IPS-15b (cell line): ENCODE data around the gene DET1.
"Not testable (repeated sequence)": the region's sequence is repeated elsewhere in the genome, so short reads cannot be mapped to it uniquely, and the experiment has no call there.

Source experiments
- H3K27me3 ChIP-seq: one replicate; pipeline ENCODE4 v1.6.1; 2013; ENCODE audit warnings: low read length; ENCODE audit not compliant: control insufficient read depth, insufficient read depth
- H3K36me3 ChIP-seq: one replicate; pipeline ENCODE4 v1.6.1; 2013; ENCODE audit warnings: low read length; ENCODE audit not compliant: control insufficient read depth, insufficient read depth
- H3K4me1 ChIP-seq: one replicate; pipeline ENCODE4 v1.6.1; 2013; ENCODE audit warnings: mild to moderate bottlenecking, low read length; ENCODE audit not compliant: control insufficient read depth, insufficient read depth
- H3K4me3 ChIP-seq: one replicate; pipeline ENCODE4 v1.5.1; 2013; ENCODE audit warnings: low read depth, low read length
- H3K9ac ChIP-seq: one replicate; pipeline ENCODE4 v1.6.1; 2013; ENCODE audit warnings: low read depth, mild to moderate bottlenecking, low read length
- H3K9me3 ChIP-seq: one replicate; pipeline ENCODE4 v1.6.1; 2013; ENCODE audit warnings: mild to moderate bottlenecking, low read length; ENCODE audit not compliant: control insufficient read depth, insufficient read depth

The DET1 gene

GRCh38 chr15:88538972-88539371 is 7.5 kb downstream of the DET1 start:
- Histone ChIP-seq H3K36me3 (no peaks in the 10 kb centered on the region), H3K9ac (no peak overlapping the region), H3K4me3 (no peak overlapping the region), H3K4me1 (peaks cover 30% of the 10 kb centered on the region), H3K27me3 (no peaks in the 10 kb centered on the region), H3K9me3 (no peaks in the 10 kb centered on the region)

DNA sequence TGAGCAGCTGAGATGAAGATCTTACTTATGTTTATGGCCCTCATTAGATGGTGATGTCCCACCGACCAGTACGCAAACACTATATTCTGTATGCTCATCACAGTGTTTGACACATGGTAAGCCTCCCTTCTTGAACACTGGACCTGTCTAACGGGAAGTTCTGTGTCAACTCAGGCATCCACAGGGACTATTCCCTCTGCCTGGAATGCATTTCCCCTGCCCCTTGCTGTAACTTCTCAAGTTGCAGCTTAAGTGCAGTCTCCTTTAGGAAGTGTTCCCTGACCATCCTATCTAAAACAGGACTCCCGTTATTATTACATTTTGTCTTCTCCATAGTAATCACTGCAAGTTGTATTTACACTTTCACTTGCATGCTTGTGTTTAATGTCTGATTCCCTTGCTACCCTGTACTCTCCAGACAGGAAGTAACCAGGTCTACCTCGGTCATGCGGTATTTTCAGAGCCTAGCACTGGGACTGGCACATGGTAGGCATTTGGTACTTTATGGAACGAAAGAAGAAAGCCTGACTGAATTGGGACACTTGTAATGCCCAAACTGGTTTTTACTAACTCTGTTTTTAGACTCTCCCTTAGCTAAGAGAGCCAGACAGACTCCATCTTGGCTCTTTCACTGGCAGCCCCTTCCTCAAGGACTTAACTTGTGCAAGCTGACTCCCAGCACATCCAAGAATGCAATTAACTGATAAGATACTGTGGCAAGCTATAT is 8.7 kb downstream of the DET1 start:
- Histone ChIP-seq H3K27me3 (no peaks in the 10 kb centered on the region), H3K36me3 (no peaks in the 10 kb centered on the region), H3K9me3 (no peaks in the 10 kb centered on the region), H3K4me3 (no peak overlapping the region), H3K4me1 (peaks cover 30% of the 10 kb centered on the region), H3K9ac (no peak overlapping the region)

DNA sequence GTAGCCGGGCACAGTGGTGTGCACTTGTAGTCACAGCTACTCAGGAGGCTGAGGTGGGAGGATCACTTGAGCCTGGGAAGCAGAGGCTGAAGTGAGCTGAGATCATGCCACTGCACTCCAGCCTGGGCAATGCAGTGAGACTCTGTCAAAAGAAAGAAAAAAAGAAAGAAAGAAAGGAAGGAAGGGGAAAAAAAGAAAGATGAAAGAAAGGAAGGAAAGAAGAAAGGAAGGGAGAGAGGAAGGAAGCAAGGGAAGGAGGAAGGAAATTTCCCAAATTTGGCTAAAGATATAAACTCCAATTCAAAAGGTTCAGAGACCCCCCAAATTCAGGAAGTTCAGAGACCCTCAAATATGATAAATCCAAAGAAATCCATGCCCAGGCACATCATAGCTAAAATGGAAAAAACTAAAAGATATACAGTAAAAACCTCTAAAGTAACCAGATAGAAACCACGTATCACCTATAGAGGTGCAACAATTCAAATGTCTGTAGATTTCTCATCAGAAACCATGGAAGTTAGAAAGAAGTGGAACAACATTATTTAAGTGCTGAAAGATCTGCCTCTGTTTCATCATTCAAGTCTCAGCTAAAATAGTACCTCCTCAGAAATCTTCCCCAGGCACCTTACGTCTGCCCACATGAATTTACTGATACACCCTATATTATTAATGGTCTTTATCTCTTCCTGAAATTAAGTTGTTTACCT is 10.7 kb downstream of the DET1 start:
- Histone ChIP-seq H3K9ac (no peak overlapping the region), H3K4me1 (peaks cover 17% of the 10 kb centered on the region), H3K36me3 (peaks cover 4% of the 10 kb centered on the region), H3K27me3 (no peaks in the 10 kb centered on the region), H3K4me3 (no peak overlapping the region), H3K9me3 (no peaks in the 10 kb centered on the region)

- no peaks in the 10 kb centered on the region for H3K27me3 ChIP-seq
Observed at GRCh38 chr15:88535100-88535499, 11.4 kb downstream of the DET1 start.

GRCh38 chr15:88533376-88533775 is 13.1 kb downstream of the DET1 start:
- Histone ChIP-seq H3K4me1 (peaks cover 7% of the 10 kb centered on the region), H3K36me3 (peaks cover 5% of the 10 kb centered on the region), H3K9me3 (no peaks in the 10 kb centered on the region), H3K4me3 (no peak overlapping the region), H3K9ac (no peak overlapping the region), H3K27me3 (no peaks in the 10 kb centered on the region)

More at GRCh38 chr15:88535100-88535499, 11.4 kb downstream of the DET1 start:
- Histone ChIP-seq H3K4me1 (peaks cover 14% of the 10 kb centered on the region), H3K9ac (no peak overlapping the region), H3K36me3 (peaks cover 5% of the 10 kb centered on the region), H3K9me3 (no peaks in the 10 kb centered on the region), H3K4me3 (no peak overlapping the region)

DNA sequence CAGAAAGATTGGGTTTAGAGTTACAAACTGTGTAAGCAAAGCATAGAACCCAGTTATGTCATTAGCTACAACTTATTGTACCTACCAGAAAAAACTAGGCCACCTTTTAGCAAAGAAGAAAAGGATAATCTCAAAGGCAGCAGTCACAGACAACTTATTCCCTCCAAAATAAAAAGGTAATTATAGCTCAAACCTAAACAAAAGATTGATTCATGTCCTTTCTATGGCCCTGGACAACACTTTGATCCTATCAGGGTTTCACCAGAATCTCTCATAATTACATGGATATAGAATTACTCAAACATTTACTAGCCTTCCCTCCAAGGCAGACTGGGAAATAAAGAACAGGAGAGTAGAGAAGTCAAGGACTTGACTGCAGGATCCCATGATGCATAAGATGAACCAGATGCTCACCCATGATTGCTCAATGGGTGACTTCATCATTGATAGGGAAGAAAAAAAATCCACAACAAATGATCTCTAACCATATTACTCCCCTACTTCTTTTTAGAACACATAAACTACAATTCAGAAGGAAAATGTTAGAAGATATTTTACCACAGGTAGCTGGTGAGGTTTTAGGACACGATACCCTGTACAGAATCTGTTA is 17.4 kb downstream of the DET1 start:
- Histone ChIP-seq H3K9ac (no peak overlapping the region), H3K36me3 (peaks cover 7% of the 10 kb centered on the region), H3K27me3 (no peaks in the 10 kb centered on the region), H3K4me3 (no peak overlapping the region), H3K9me3 (no peaks in the 10 kb centered on the region), H3K4me1 (no peaks in the 10 kb centered on the region)

- Histone ChIP-seq H3K4me1 (no peaks in the 10 kb centered on the region), H3K9me3 (no peaks in the 10 kb centered on the region), H3K4me3 (no peak overlapping the region), H3K36me3 (peaks cover 7% of the 10 kb centered on the region), H3K27me3 (no peaks in the 10 kb centered on the region), H3K9ac (no peak overlapping the region)
Observed at GRCh38 chr15:88526247-88526879, 20.1 kb downstream of the DET1 start.

GRCh38 chr15:88525418-88525817 is 21.1 kb downstream of the DET1 start:
- Histone ChIP-seq H3K36me3 (peaks cover 3% of the 10 kb centered on the region), H3K4me3 (no peak overlapping the region), H3K4me1 (no peaks in the 10 kb centered on the region), H3K9me3 (no peaks in the 10 kb centered on the region), H3K27me3 (no peaks in the 10 kb centered on the region), H3K9ac (no peak overlapping the region)

DNA sequence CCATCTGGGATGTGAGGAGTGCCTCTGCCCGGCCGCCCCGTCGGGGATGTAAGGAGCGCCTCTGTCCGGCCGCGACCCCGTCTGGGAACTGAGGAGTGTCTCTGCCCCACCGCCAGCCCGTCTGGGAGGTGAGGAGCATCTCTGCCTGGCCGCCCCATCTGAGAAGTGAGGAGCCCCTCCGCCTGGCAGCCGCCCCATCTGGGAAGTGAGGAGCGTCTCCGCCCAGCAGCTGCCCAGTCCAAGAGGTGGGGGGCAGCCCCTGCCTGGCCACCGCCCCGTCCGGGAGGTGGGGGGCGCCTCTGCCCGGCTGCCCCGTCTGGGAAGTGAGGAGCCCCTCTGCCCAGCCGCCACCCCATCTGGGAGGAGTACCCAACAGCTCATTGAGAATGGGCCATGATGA is 22.4 kb downstream of the DET1 start:
- H3K4me1 ChIP-seq, H3K9ac ChIP-seq, H3K9me3 ChIP-seq, H3K36me3 ChIP-seq, H3K27me3 ChIP-seq, H3K4me3 ChIP-seq: not testable (repeated sequence)

GRCh38 chr15:88518903-88519302 is 27.6 kb downstream of the DET1 start:
- Histone ChIP-seq H3K9me3 (no peaks in the 10 kb centered on the region), H3K36me3 (no peaks in the 10 kb centered on the region), H3K4me3 (no peak overlapping the region), H3K9ac (no peak overlapping the region), H3K4me1 (no peaks in the 10 kb centered on the region), H3K27me3 (no peaks in the 10 kb centered on the region)

GRCh38 chr15:88513195-88513594 is 33.3 kb downstream of the DET1 start:
- no peak overlapping the region for H3K4me3 ChIP-seq
- H3K4me1 ChIP-seq, result no peaks in the 10 kb centered on the region
- H3K27me3 ChIP-seq, result no peaks in the 10 kb centered on the region
- H3K9me3 ChIP-seq, result no peaks in the 10 kb centered on the region
- H3K36me3 ChIP-seq, result no peaks in the 10 kb centered on the region
- no peak overlapping the region for H3K9ac ChIP-seq
